HG02763 (cell line): ENCODE data around the gene SH3GL3.

Source experiments
- ATAC-seq: cut with Tn5 transposase; IDR thresholded peaks from one replicate; pipeline ENCODE4 v1.9.1; 2021; ENCODE audit warnings: mild to moderate bottlenecking, moderate library complexity; ENCODE audit not compliant: unreplicated experiment

Gene SH3GL3

GRCh38 chr15:83657549-83657948 is 210.4 kb downstream of the SH3GL3 start:
- no peak for ATAC-seq

GRCh38 chr15:83658430-83659416 is 211.6 kb downstream of the SH3GL3 start:
- no peak for ATAC-seq

- no peak for ATAC-seq
Observed at GRCh38 chr15:83659417-83659812, 212.3 kb downstream of the SH3GL3 start.

GRCh38 chr15:83665480-83665879 is 218.3 kb downstream of the SH3GL3 start:
- ATAC-seq: no peak
